Right hindlimb (tissue), 1 donor: ENCODE results near the gene APCDD1.
"Not testable (repeated sequence)": the region's sequence is repeated elsewhere in the genome, so short reads cannot be mapped to it uniquely, and the experiment has no call there.

Experiments
- DNase-seq: peaks from one replicate; pipeline ENCODE4 v3.0.0-alpha.2; 2018

The APCDD1 gene

GRCh38 chr18:10497206-10497749 lies 42.8 kb downstream of the APCDD1 start:
- no peak for DNase-seq

GRCh38 chr18:10499230-10499629 lies 44.8 kb downstream of the APCDD1 start:
- no peak for DNase-seq

DNA sequence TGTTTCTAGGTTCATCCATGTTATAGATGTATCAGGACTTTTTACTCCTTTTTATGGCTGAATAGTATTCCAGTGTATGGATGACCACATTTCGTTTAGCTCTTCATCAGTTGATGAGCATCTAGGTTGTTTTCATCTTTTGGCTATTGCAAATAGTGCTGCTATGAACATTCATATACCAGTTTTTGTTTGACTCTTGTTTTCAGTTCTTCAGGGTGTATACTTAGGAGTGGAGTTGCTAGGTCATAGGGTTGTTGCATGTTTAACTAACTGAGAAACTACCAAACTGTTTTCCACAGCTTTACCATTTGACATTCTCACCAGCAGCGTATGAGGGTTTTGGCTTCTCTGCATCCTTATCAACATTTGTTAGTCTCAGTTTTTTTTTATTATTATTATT lies 45.6 kb downstream of the APCDD1 start:
- DNase-seq = no peak

DNA sequence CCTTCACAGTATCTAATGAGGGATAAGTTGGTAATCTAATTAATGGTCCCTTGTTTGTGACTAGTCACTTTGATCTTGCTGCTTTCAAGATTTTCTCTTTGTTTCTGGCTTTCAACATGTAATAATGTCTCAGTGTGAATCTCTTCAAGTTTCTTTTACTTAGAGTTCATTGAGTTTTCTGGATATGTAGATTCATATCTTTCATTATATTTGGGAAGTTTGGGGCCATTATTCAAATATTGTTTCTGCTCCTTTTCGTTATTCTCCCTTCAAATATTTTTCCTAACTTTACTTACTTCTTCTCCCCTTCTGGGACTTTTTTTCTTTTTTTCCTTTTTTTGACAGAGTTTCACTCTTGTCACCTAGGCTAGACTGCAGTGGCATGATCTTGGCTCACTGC lies 50.3 kb downstream of the APCDD1 start:
- no peak for DNase-seq

GRCh38 chr18:10505892-10506291 lies 51.5 kb downstream of the APCDD1 start:
- DNase-seq = not testable (repeated sequence)

- no peak for DNase-seq
These were observed 54.2 kb downstream of the APCDD1 start for GRCh38 chr18:10508591-10508990.

DNA sequence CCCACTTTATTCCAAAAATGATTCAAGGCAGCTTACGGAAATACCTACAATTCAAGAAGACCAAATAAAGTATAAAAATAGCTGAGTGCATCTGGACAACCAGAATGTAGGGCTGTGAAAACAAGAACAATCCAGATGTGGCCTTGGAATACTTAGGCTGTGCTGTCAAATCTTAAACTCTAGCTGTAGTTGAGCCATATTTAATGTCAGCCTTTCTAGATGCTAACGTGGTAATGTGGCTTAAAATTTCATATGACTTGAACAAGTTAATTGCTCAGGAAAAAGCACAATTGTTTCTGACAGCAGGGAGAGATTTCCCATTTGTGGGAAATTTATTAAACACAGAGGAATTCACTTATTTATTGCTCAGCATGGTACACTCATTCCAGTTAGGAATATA lies 56.8 kb downstream of the APCDD1 start:
- no peak for DNase-seq

- DNase-seq = no peak
These were observed 59.6 kb downstream of the APCDD1 start for GRCh38 chr18:10514082-10514481.

GRCh38 chr18:10514601-10515000 lies 60.2 kb downstream of the APCDD1 start:
- DNase-seq = no peak

DNA sequence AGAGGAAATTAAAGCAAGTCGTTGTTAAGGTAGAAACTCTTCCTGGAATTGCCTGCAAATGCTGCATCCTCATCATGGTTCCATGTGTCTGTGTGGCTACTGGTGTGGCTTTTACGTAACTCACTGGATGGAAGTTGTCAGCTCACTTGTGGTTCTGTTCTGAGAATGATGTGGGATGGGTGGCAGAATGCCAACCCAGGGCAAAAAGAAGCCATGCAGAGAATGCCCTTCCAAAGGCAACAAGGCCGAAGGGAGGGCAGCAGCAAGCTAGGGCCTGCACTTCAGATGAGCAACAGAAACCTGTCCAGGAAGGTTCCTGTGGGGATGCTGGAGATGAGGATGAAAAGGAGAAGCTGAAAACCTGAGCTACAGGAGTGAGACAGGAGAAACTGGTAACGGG lies 61.0 kb downstream of the APCDD1 start:
- no peak for DNase-seq

DNA sequence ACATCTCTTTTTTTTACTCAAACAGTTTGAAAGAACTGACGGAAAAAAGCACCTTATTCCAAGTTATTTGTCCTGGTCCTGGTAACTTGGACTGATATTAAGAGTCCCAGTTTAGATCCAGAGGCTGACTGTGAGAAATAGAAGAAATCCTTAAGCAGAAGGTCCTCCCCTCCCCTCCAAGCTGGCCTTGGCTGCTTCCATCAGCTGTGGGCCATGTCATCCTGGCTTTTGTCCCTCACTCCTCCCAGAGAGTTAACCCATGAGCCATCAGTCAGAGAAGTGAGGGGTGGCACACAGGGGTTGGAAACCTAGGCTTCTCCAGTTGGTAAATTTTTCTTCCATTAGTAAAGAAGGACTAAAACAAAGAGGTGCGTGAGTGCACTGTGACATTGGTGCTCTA lies 61.6 kb downstream of the APCDD1 start:
- no peak for DNase-seq

- peak; percentile 82 for DNase-seq
These were observed 64.3 kb downstream of the APCDD1 start for GRCh38 chr18:10518595-10519255.

- DNase-seq = no peak
These were observed 64.9 kb downstream of the APCDD1 start for GRCh38 chr18:10519366-10519765.

- peak; percentile 90 for DNase-seq
These were observed 65.8 kb downstream of the APCDD1 start for GRCh38 chr18:10519999-10520935.

GRCh38 chr18:10521566-10521965 lies 67.1 kb downstream of the APCDD1 start:
- DNase-seq = no peak

DNA sequence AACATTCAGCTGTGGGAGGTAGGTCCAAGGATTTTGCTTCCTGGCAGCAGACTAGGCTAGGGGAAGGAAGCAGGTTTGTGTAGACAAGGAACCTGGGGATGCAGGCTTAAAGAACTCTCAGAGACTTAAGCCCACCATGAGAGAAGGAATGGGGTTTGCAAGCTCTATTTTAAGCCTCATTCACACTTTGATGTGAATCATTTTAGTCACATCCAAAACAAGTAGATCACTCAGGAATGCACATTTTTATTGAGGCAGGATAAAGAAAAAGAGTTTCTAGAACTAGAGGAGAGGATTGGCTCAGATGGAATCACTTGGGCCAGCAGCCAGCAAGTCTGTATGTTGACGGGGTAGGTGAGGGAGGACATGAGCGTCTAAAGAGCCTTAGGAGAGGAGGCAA lies 68.1 kb downstream of the APCDD1 start:
- DNase-seq = no peak

DNA sequence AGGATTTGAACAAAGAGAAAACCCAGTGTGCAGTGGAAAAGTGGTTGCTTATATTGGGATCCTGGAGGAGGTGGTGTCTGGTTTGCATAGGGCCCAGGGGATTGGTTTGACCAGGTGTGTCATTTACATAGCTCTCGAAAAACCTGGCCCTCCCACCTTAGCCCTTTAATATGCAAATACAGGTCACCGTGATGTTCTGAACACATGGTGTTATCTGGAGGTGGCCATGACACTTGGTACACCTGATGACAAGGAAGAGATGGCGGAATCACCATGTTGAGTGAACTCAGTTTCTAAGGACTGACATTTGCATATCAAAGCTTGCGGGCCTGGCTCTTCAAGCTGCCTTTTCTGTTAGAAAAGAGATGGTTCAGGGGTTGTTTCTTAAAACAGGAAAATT lies 69.1 kb downstream of the APCDD1 start:
- no peak for DNase-seq

- DNase-seq = no peak
These were observed 70.3 kb downstream of the APCDD1 start for GRCh38 chr18:10524507-10525370.

DNA sequence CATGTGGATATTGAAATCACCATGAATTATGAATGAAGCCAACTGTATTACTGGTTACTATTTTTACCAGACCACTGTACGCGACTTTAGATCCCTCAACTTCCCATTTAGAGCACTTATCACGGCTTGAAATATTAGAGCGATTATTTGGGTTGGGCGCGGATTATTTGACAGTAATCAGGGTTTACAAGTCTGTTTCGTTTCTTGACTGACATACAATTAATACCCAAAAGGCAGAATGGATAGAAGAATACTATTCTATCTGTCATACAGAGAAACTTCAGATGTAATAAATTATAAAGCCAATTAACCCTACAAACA lies 70.9 kb downstream of the APCDD1 start:
- DNase-seq = no peak

- peak; percentile 95 for DNase-seq
These were observed 71.5 kb downstream of the APCDD1 start, which contains the start of gene NAPG for GRCh38 chr18:10525697-10526560. TSS of gene NAPG (plus strand) at chr18:10526027. CDS start at chr18:10526103, 76 bp downstream.

- DNase-seq = no peak
These were observed 72.1 kb downstream of the APCDD1 start for GRCh38 chr18:10526561-10526949.

- DNase-seq = no peak
These were observed 74.0 kb downstream of the APCDD1 start for GRCh38 chr18:10528439-10528838.
